Measurements from ENCODE around the gene HEATR5B.
"Not testable (repeated sequence)": the region's sequence is repeated elsewhere in the genome, so short reads cannot be mapped to it uniquely, and the experiment has no call there.

The HEATR5B gene

DNA sequence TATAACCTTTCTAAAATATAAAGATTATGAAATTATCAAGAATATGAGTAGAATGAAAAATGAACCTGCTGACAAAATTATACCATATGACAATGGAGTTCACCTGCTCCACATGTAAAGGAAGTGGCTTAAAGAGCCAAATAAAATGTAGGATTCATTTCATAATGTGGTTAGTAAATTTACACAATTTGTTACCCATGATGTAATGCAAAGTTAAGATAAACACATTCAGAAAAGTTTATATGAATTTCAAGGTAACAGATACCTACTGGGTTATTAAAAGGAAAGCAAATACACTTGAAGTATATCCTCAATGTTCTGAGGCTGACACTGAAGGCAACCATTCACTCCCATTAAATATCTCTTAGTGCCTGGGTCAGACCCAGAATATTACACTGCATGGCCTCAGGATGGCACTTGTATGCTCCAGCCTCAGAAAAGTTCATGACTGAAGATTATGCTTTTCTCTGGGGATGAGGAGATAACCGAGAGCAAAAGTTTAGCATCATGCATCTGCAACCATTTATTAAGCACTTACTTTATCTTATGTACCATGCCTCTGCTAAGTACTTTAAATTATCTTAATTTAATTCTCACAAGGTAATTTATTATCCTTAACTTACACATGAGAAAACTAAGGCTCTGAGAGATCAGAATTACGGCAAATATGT, 124.0 kb downstream of the HEATR5B start:
- H3K4me1 ChIP-seq (ENCODE audit: insufficient read depth, low read length), result peaks cover 12% of the 10 kb centered on the region
- no peak overlapping the region for H3K4me3 ChIP-seq (ENCODE audit: low read depth in 1 of 2, low read length in 2 of 2)
- H3K36me3 ChIP-seq (ENCODE audit: insufficient read depth, low read length), result no peaks in the 10 kb centered on the region
- no peak overlapping the region for H3K27ac ChIP-seq (ENCODE audit: low read depth, low read length)
- no peak overlapping the region for H3K9ac ChIP-seq (ENCODE audit: low read length)
- H3K9me3 ChIP-seq (ENCODE audit: low read length), result no peaks in the 10 kb centered on the region
- no peaks in the 10 kb centered on the region for H3K27me3 ChIP-seq (ENCODE audit: control insufficient read depth in 1 of 2, insufficient read depth in 2 of 2, low read length in 2 of 2)

DNA sequence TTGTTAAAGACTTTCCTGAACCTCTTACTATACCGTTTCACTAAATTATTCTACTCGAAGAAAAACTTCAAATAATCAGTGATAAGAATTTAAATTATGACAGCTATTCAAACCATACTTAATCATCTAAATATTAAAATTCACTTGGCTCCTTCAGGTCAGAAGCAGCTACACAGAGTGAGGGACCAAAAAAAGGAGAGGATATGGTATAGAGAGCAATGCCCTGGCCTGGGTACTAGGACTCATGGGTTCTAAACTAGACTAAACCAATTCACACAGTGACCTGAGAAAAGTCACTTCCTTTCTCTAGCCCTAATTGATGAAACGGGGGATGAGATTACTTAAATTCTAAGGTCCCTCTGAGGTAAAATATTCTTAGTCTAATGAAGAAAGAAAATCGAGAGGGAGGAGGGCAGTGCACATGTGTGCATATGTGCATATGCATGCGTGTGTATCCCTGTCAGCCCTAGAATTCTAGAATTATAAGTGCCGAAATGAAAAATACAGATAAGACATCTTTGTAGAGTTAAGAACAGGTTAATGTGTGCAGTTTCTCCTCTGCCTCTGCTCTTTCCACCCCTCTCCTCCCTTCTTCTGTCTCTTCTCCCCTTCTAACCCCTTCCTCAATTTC, 129.1 kb downstream of the HEATR5B start:
- H3K9me3 ChIP-seq (ENCODE audit: low read length), result no peaks in the 10 kb centered on the region
- no peak overlapping the region for H3K9ac ChIP-seq (ENCODE audit: low read length)
- no peaks in the 10 kb centered on the region for H3K27me3 ChIP-seq (ENCODE audit: control insufficient read depth in 1 of 2, insufficient read depth in 2 of 2, low read length in 2 of 2)
- no peak overlapping the region for H3K27ac ChIP-seq (ENCODE audit: low read depth, low read length)
- H3K4me1 ChIP-seq (ENCODE audit: insufficient read depth, low read length), result no peaks in the 10 kb centered on the region
- H3K4me3 ChIP-seq (ENCODE audit: low read depth in 1 of 2, low read length in 2 of 2), result no peak overlapping the region
- no peaks in the 10 kb centered on the region for H3K36me3 ChIP-seq (ENCODE audit: insufficient read depth, low read length)

DNA sequence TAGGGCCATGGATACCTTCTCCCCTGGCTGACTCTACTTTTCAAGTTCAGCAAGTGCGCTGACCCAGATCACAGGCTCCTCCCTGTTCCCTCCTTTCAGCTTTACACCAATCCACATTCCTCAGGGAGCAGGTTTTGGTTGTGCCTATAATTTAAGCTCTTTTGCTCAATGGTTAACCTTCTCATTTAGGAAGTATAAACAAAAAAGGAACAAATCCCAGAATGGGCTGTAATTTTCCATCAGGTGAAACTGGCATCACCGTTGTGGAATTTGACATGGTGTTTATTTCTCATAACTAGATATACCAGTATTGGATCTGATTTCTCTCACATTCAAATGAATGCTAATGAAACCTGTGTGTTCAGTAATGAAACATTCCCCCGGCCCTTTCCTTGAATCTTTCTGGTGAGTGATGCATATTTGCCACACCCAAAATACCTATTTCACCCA, 131.4 kb downstream of the HEATR5B start:
- no peak overlapping the region for H3K9ac ChIP-seq (ENCODE audit: low read length)
- no peak overlapping the region for H3K4me3 ChIP-seq (ENCODE audit: low read depth in 1 of 2, low read length in 2 of 2)
- no peaks in the 10 kb centered on the region for H3K27me3 ChIP-seq (ENCODE audit: control insufficient read depth in 1 of 2, insufficient read depth in 2 of 2, low read length in 2 of 2)
- no peaks in the 10 kb centered on the region for H3K9me3 ChIP-seq (ENCODE audit: low read length)
- H3K27ac ChIP-seq (ENCODE audit: low read depth, low read length), result no peak overlapping the region
- no peaks in the 10 kb centered on the region for H3K4me1 ChIP-seq (ENCODE audit: insufficient read depth, low read length)
- no peaks in the 10 kb centered on the region for H3K36me3 ChIP-seq (ENCODE audit: insufficient read depth, low read length)

DNA sequence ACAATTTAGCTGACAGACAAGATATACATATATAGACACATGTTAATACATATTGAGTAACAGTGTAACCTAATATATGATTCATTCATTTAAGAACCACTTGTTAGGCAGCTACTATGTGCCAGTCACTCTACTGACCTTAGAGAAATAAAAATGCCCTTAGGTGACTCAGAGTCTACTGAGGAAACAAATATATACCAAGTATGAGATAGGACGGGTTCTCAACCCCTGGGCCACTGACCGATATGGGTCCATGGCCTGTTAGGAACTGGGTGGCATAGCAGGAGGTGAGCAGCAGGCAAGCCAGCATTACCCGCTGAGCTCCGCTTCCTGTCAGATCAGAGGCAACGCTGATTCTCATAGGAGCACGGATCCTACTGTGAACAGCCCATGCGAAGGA, 132.6 kb downstream of the HEATR5B start:
- no peaks in the 10 kb centered on the region for H3K27me3 ChIP-seq (ENCODE audit: control insufficient read depth in 1 of 2, insufficient read depth in 2 of 2, low read length in 2 of 2)
- H3K9ac ChIP-seq (ENCODE audit: low read length), result no peak overlapping the region
- no peak overlapping the region for H3K4me3 ChIP-seq (ENCODE audit: low read depth in 1 of 2, low read length in 2 of 2)
- no peaks in the 10 kb centered on the region for H3K4me1 ChIP-seq (ENCODE audit: insufficient read depth, low read length)
- no peaks in the 10 kb centered on the region for H3K36me3 ChIP-seq (ENCODE audit: insufficient read depth, low read length)
- no peak overlapping the region for H3K27ac ChIP-seq (ENCODE audit: low read depth, low read length)
- no peaks in the 10 kb centered on the region for H3K9me3 ChIP-seq (ENCODE audit: low read length)

DNA sequence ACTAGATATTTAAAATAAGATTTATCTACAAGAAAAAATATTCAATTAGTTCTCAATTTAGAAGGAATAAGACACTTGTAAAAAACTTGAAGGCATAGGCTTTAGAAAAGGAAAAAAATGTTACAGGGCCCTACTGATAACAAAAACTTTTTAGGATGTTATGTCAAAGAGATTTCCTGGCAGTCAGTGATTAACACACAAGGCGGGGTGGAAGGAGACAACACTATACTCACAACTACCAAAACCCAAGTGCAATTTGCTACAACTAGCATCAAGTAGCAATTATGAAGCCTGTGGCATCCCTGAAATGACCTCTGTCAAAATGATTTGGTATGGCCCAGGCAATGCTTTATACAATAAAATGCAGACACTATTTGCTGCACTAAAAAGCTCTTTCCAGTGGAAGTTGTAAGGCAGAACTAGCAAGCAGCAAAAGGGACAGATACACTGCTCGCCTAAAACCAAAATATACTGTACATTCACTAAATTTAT, 133.1 kb downstream of the HEATR5B start:
- Histone ChIP-seq H3K4me3 (ENCODE audit: low read depth in 1 of 2, low read length in 2 of 2) (no peak overlapping the region), H3K9me3 (ENCODE audit: low read length) (no peaks in the 10 kb centered on the region), H3K27ac (ENCODE audit: low read depth, low read length) (no peak overlapping the region), H3K9ac (ENCODE audit: low read length) (no peak overlapping the region), H3K36me3 (ENCODE audit: insufficient read depth, low read length) (no peaks in the 10 kb centered on the region), H3K27me3 (ENCODE audit: control insufficient read depth in 1 of 2, insufficient read depth in 2 of 2, low read length in 2 of 2) (no peaks in the 10 kb centered on the region), H3K4me1 (ENCODE audit: insufficient read depth, low read length) (no peaks in the 10 kb centered on the region)

DNA sequence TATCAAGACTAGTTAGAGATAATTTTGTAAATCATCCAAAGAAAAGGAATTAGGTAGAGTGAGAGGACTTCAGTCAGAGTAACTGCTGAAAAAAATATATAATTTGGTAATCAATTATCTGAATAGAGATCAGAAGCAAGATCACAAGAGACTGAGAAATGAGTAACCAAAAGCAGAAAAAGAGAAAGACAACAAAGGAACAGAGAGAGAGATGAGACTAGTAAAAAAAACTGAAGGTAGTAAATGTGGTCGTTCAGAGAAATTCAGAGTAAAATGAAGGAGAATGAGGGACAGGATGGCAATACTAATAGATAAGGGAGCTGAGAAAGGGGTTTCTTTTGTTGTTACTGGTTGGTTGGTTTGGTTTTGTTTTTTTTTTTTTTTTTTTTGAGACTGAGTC, 134.3 kb downstream of the HEATR5B start:
- Histone ChIP-seq H3K4me3 (ENCODE audit: low read depth in 1 of 2, low read length in 2 of 2) (no peak overlapping the region), H3K27ac (ENCODE audit: low read depth, low read length) (no peak overlapping the region), H3K27me3 (ENCODE audit: control insufficient read depth in 1 of 2, insufficient read depth in 2 of 2, low read length in 2 of 2) (no peaks in the 10 kb centered on the region), H3K9me3 (ENCODE audit: low read length) (no peaks in the 10 kb centered on the region), H3K36me3 (ENCODE audit: insufficient read depth, low read length) (no peaks in the 10 kb centered on the region), H3K4me1 (ENCODE audit: insufficient read depth, low read length) (no peaks in the 10 kb centered on the region), H3K9ac (ENCODE audit: low read length) (no peak overlapping the region)

DNA sequence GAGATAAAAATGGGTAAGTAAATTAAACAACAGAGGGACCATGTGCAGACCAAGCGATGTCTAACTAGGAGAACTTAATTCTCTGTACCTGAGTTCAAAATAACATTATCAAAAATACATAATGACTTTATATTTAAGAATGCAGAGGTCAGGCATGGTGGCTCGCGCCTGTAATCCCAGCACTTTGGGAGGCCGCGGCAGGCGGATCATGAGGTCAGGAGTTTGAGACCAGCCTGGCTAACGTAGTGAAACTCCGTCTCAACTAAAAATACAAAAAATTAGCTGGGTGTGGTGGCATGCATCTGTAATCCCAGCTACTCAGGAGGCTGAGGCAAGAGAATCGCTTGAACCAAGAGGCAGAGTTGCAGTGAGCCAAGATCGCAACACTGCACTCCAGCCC, 138.9 kb downstream of the HEATR5B start:
- H3K36me3 ChIP-seq (ENCODE audit: insufficient read depth, low read length); H3K27me3 ChIP-seq (ENCODE audit: control insufficient read depth in 1 of 2, insufficient read depth in 2 of 2, low read length in 2 of 2); H3K9ac ChIP-seq (ENCODE audit: low read length); H3K9me3 ChIP-seq (ENCODE audit: low read length); H3K27ac ChIP-seq (ENCODE audit: low read depth, low read length); H3K4me1 ChIP-seq (ENCODE audit: insufficient read depth, low read length); H3K4me3 ChIP-seq (ENCODE audit: low read depth in 1 of 2, low read length in 2 of 2): not testable (repeated sequence)

DNA sequence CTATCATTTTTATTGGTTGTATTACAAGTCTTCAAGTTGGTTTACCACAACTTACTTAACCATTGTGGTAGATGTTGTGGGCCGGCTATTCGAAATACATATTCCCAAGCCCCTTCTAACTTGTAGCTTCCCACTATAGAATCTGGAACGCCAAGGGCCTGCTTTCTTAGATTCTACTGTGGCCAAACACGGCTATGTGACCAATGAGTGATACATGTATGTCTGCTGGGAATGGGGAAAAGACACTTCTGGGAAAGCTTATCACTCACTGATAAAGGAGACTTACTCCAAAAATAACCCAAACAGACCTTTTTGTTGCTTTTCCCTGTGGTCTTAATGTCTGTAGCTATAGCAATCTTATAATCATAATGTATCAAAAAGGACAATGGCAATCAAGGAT, 142.3 kb downstream of the HEATR5B start:
- no peak overlapping the region for H3K27ac ChIP-seq (ENCODE audit: low read depth, low read length)
- H3K9ac ChIP-seq (ENCODE audit: low read length), result no peak overlapping the region
- no peaks in the 10 kb centered on the region for H3K36me3 ChIP-seq (ENCODE audit: insufficient read depth, low read length)
- H3K27me3 ChIP-seq (ENCODE audit: control insufficient read depth in 1 of 2, insufficient read depth in 2 of 2, low read length in 2 of 2), result no peaks in the 10 kb centered on the region
- H3K9me3 ChIP-seq (ENCODE audit: low read length), result no peaks in the 10 kb centered on the region
- H3K4me1 ChIP-seq (ENCODE audit: insufficient read depth, low read length), result no peaks in the 10 kb centered on the region
- no peak overlapping the region for H3K4me3 ChIP-seq (ENCODE audit: low read depth in 1 of 2, low read length in 2 of 2)

DNA sequence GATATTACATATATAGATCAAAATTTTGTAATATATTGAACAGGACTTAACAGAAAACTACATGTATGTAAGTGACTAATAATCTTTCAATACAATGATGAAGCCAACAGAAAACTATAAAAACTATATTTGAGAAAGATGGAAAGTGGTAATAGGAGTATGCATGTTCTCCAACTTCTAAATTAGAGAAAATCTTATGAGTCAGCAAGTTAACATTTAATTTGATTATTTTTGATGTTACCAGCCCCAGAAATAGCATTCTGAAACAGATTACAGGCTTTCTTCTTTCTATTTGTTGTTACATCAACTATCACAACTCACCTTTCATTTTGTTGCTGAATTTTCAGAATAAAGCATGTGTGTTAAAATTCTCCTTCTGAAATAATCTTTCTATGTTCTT, 147.6 kb downstream of the HEATR5B start:
- not testable (repeated sequence) for H3K27ac ChIP-seq (ENCODE audit: low read depth, low read length); H3K27me3 ChIP-seq (ENCODE audit: control insufficient read depth in 1 of 2, insufficient read depth in 2 of 2, low read length in 2 of 2); H3K9ac ChIP-seq (ENCODE audit: low read length); H3K9me3 ChIP-seq (ENCODE audit: low read length); H3K4me1 ChIP-seq (ENCODE audit: insufficient read depth, low read length); H3K4me3 ChIP-seq (ENCODE audit: low read depth in 1 of 2, low read length in 2 of 2); H3K36me3 ChIP-seq (ENCODE audit: insufficient read depth, low read length)

DNA sequence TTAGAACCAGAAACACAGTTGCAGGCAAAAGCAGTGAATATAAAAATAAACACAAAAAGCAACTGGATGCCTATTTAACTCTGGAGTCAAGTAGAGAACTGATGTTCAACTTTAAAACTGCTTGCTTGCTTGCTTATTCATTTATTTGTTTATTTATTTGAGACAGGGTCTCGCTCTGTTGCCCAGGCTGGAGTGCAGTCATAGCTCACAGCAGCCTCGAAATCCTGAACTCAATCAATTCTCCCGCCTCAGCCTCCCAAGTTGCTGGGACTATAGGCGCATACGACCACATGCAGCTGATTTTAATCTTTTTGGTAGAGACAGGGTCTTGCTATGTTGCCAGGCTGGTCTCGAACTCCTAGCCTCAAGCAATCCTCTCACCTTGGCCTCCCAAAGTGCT, 152.5 kb downstream of the HEATR5B start:
- H3K4me3 ChIP-seq (ENCODE audit: low read depth in 1 of 2, low read length in 2 of 2); H3K4me1 ChIP-seq (ENCODE audit: insufficient read depth, low read length); H3K9me3 ChIP-seq (ENCODE audit: low read length); H3K9ac ChIP-seq (ENCODE audit: low read length); H3K27ac ChIP-seq (ENCODE audit: low read depth, low read length); H3K27me3 ChIP-seq (ENCODE audit: control insufficient read depth in 1 of 2, insufficient read depth in 2 of 2, low read length in 2 of 2); H3K36me3 ChIP-seq (ENCODE audit: insufficient read depth, low read length): not testable (repeated sequence)
